ENCODE measurements around the gene MLXIP. TPM values are rescaled to one million over a fixed set of nuclear protein-coding genes. Genes with fewer than 3 reads are reported as not detected.

Gene MLXIP
- total RNA-seq, 1 experiment from 2014 or later, result 124 TPM

DNA sequence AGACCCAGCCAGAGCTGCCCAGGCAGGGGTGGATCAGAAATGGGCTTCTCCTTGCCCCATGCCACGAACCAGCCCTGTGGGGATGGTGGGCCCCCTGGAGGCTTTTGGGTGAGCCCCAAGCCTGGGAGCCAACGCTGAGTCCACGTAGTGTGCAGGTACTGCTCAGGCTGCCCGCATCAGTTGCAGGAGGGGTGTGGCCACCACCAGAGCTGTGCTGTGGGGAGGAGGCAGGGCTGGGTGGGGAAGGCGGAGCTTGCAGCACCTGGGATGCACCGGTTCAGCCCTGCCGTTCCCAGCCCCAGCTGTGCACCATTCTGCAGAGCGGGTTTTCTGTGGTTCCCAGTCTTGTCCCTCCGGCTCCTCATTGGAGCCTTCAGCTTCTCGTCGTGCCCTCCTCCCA, 59.1 kb downstream of the MLXIP start:
- Histone ChIP-seq H3K4me3 (ENCODE audit: low read depth in 2 of 2, low read length in 2 of 2) (no peak overlapping the region), H3K27me3 (ENCODE audit: control insufficient read depth, insufficient read depth, low read length) (no peaks in the 10 kb centered on the region), H3K36me3 (ENCODE audit: control insufficient read depth, insufficient read depth, low read length) (peaks cover 6% of the 10 kb centered on the region; the same call in 1 of the 2 replicates), H3K4me1 (ENCODE audit: control insufficient read depth, insufficient read depth, low read length) (no peaks in the 10 kb centered on the region), H3K9me3 (ENCODE audit: control insufficient read depth, insufficient read depth, low read depth, low read length) (no peaks in the 10 kb centered on the region), H3K27ac (ENCODE audit: low read length) (no peak overlapping the region)
- TF ChIP-seq TCF7L2 (IDR thresholded peaks at IDR 0.05; ENCODE audit: low read depth, low read length) (no peak), POLR2AphosphoS5 (IDR thresholded peaks at IDR 0.05; ENCODE audit: low read depth, low read length) (0 out of 2 replicates have a peak, but pooled peaks have one; percentile 28)
- DNase-seq (ENCODE audit: low read depth, low spot score) (no peak), ATAC-seq (peak; percentile 44)
- ChIA-PET POLR2A (interaction anchor here (0.5 to 0.6 kb wide), 2 partner anchors 19 to 56 kb away, joined by 7 read pairs; no protein-coding TSS in a partner anchor), CTCF (no interaction called here)
- in situ Hi-C loops (cut with HindIII; ENCODE audit: low pct_unique_long_range_greater_than_20kb, low sequenced_read_pairs), result no loop called here
- BruUV-seq (replicated peaks), result no TSS peak
- intact Hi-C loops (cut with micrococcal nuclease; ENCODE audit: unreplicated experiment), result no loop called here

GRCh38 chr12:122138181-122138580, 59.6 kb downstream of the MLXIP start:
- Histone ChIP-seq H3K9me3 (ENCODE audit: control insufficient read depth, insufficient read depth, low read depth, low read length) (no peaks in the 10 kb centered on the region), H3K4me1 (ENCODE audit: control insufficient read depth, insufficient read depth, low read length) (no peaks in the 10 kb centered on the region), H3K36me3 (ENCODE audit: control insufficient read depth, insufficient read depth, low read length) (peaks cover under 1% of the 10 kb centered on the region; the same call in 1 of the 2 replicates), H3K27ac (ENCODE audit: low read length) (no peak overlapping the region), H3K27me3 (ENCODE audit: control insufficient read depth, insufficient read depth, low read length) (no peaks in the 10 kb centered on the region), H3K4me3 (ENCODE audit: low read depth in 2 of 2, low read length in 2 of 2) (no peak overlapping the region)
- BruUV-seq (replicated peaks), result no TSS peak
- ATAC-seq (no peak), DNase-seq (ENCODE audit: low read depth, low spot score) (no peak)
- intact Hi-C loops (cut with micrococcal nuclease; ENCODE audit: unreplicated experiment) (no loop called here), in situ Hi-C loops (cut with HindIII; ENCODE audit: low pct_unique_long_range_greater_than_20kb, low sequenced_read_pairs) (no loop called here)
- ChIA-PET POLR2A (interaction anchor here (0.5 kb wide), 1 partner anchor 13 kb away, joined by 4 read pairs; no protein-coding TSS in a partner anchor), CTCF (no interaction called here)
- TF ChIP-seq, protein P1, sequence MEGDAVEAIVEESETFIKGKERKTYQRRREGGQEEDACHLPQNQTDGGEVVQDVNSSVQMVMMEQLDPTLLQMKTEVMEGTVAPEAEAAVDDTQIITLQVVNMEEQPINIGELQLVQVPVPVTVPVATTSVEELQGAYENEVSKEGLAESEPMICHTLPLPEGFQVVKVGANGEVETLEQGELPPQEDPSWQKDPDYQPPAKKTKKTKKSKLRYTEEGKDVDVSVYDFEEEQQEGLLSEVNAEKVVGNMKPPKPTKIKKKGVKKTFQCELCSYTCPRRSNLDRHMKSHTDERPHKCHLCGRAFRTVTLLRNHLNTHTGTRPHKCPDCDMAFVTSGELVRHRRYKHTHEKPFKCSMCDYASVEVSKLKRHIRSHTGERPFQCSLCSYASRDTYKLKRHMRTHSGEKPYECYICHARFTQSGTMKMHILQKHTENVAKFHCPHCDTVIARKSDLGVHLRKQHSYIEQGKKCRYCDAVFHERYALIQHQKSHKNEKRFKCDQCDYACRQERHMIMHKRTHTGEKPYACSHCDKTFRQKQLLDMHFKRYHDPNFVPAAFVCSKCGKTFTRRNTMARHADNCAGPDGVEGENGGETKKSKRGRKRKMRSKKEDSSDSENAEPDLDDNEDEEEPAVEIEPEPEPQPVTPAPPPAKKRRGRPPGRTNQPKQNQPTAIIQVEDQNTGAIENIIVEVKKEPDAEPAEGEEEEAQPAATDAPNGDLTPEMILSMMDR (IDR thresholded peaks at IDR 0.05), result no peak
- TF ChIP-seq SIN3A (IDR thresholded peaks at IDR 0.05; ENCODE audit: borderline replicate concordance, insufficient read depth, low read depth, low read length) (no peak), REST (IDR thresholded peaks at IDR 0.05; ENCODE audit: insufficient read depth in 1 of 2, low read depth in 2 of 2, low read length in 1 of 2) (no peak), POLR2AphosphoS5 (IDR thresholded peaks at IDR 0.05; ENCODE audit: low read depth, low read length) (no peak), TCF7L2 (IDR thresholded peaks at IDR 0.05; ENCODE audit: low read depth, low read length) (no peak)

- CTCF ChIA-PET, result no interaction called here
- in situ Hi-C loops (cut with HindIII; ENCODE audit: low pct_unique_long_range_greater_than_20kb, low sequenced_read_pairs) (no loop called here), intact Hi-C loops (cut with micrococcal nuclease; ENCODE audit: unreplicated experiment) (no loop called here)
- TF ChIP-seq REST (IDR thresholded peaks at IDR 0.05; ENCODE audit: insufficient read depth in 1 of 2, low read depth in 2 of 2, low read length in 1 of 2) (no peak), SIN3A (IDR thresholded peaks at IDR 0.05; ENCODE audit: borderline replicate concordance, insufficient read depth, low read depth, low read length) (no peak), TCF7L2 (IDR thresholded peaks at IDR 0.05; ENCODE audit: low read depth, low read length) (no peak), POLR2AphosphoS5 (IDR thresholded peaks at IDR 0.05; ENCODE audit: low read depth, low read length) (no peak)
- TF ChIP-seq, protein P1 (IDR thresholded peaks at IDR 0.05), result no peak
- no peaks in the 10 kb centered on the region for H3K9me3 ChIP-seq (ENCODE audit: control insufficient read depth, insufficient read depth, low read depth, low read length)
- H3K36me3 ChIP-seq (ENCODE audit: control insufficient read depth, insufficient read depth, low read length), result no peaks in the 10 kb centered on the region; the same call in 1 of the 2 replicates
- ATAC-seq, result no peak
- H3K4me3 ChIP-seq (ENCODE audit: low read depth in 2 of 2, low read length in 2 of 2), result no peak overlapping the region
- no TSS peak for BruUV-seq (replicated peaks)
- POLR2A ChIA-PET, result interaction anchor here (0.5 kb wide), 1 partner anchor 13 kb away, joined by 4 read pairs; no protein-coding TSS in a partner anchor
- H3K4me1 ChIP-seq (ENCODE audit: control insufficient read depth, insufficient read depth, low read length), result no peaks in the 10 kb centered on the region
- DNase-seq (ENCODE audit: low read depth, low spot score), result no peak
- H3K27me3 ChIP-seq (ENCODE audit: control insufficient read depth, insufficient read depth, low read length), result no peaks in the 10 kb centered on the region
- no peak overlapping the region for H3K27ac ChIP-seq (ENCODE audit: low read length)
Observed at GRCh38 chr12:122138616-122139015, 60.1 kb downstream of the MLXIP start.

Data from Panc1 (cell line).